ENCODE results near the gene MEI1.
A peak's percentile ranks its signal among the peaks of the same experiment; 100 is the strongest.
"Not testable (repeated sequence)": the region's sequence is repeated elsewhere in the genome, so short reads cannot be mapped to it uniquely, and the experiment has no call there.

The MEI1 gene

DNA sequence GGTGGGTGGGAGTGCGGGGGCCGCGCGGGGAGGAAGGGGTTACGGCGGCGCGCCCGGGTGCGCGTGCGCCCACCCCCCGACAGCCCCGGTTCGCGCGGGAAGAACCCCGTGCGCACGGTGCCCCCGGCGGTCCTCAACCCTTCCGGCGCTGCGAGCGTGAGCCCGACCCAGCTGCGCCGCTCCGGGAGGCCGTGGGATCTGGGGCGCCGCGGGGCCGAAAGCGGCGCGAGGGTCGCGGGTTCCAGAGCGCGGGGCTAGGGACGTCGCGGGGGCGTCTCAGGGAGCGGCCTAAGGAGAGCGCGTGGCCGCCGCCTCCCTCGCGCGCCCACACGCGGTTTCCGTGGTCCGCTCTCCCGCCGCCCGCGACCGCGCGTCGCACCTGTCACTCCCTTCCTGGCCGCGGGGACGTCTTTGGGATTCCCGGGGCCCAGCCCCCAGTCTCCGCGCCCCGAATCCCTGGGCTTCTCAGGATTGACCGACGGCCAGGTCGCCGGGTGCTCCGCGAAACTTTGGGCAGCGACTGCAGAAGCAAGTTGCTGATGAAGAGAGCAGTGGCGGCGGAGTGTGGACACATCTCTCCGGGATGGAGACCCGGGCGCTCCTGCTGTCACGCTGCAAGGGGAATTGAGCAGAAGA is 134.2 kb downstream of the MEI1 start:
- no peak for TF ChIP-seq ZNF274 (IDR thresholded peaks at IDR 0.05; ENCODE audit: low read depth, low read length)
- peak overlapping the region; percentile 80 for H3K4me3 ChIP-seq (ENCODE audit: low read length)

DNA sequence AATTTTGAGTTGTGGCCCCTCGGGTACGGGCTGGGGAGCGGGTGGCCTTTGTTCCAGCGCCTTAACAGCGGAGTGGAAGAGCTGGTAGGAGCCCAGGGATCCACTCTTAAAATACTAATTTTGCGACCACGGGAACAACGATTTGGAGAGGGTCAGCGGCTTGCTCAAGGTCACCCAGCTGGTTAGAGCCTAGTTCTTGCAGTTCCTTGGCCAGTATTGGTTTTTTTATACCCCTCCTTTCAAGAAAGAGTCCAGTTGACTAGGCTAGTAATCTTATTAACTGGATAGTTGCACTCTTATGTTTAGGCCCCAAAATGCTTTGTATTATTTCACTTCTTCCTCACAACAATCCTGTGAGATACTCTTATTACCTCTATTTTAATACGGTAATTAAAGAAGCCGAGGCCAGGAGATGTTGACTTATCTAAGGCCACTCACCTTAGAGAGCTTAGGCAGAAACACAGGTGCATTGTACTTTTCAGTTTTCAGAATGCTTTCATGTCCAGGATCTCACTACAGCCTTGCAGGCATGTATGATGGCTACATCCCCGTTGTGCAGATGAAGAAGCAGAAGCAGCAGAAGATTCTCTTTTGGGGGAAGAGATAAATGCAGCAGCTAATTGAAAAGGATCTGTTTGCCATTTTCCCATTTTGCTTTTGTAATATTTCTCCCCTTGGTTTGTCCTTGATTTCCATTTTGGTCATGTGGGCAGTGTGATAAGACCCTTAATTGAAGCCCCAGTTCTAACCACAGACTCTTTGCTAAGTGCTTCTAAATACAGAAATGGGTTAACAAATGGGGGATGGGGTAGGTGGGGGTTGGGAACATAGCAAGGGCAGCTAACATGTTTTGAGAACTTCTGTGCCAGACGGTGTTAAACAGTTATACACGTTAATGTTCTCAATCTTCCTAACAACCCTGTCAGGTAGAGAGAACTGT is 135.0 kb downstream of the MEI1 start:
- peak overlapping the region; percentile 80 for H3K4me3 ChIP-seq (ENCODE audit: low read length)
- no peak for TF ChIP-seq ZNF274 (IDR thresholded peaks at IDR 0.05; ENCODE audit: low read depth, low read length)

DNA sequence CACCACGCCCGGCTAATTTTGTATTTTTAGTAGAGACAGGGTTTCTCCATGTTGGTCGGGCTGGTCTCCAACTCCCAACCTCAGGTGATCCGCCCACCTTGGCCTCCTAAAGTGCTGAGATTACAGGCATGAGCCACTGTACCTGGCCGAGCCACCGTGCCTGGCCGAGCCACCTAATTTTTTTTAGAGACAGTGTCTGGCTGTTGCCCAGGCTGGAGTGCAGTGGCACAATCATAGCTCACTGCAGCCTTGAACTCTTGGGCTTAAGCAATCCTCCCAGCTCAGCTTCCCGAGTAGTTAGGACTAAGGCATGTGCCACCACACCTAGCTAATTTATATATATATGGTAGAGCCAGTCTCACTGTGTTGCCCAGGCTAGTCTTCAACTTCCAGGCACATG is 136.2 kb downstream of the MEI1 start:
- not testable (repeated sequence) for H3K4me3 ChIP-seq (ENCODE audit: low read length)

DNA sequence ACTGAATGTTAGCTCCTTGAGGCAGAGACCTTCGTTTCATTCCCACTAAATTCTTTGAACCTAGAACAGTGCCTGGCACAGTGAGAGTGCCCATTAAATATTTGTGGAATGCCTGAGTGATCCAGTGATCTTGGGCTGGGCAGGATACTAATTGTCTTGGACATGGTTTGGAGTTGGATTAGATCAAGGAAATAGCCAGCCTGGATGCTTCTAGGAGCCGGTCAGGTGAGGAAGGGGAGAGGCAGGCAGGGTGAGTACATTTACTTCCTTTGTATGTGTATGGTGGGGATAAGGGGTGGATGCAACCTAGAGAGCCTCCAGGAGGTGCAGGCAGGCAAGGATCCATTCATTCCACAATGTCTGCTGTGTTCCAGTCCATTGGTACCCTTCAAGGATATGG is 137.2 kb downstream of the MEI1 start:
- H3K4me3 ChIP-seq (ENCODE audit: low read length): no peak overlapping the region
- TF ChIP-seq ZNF274 (IDR thresholded peaks at IDR 0.05; ENCODE audit: low read depth, low read length): no peak

DNA sequence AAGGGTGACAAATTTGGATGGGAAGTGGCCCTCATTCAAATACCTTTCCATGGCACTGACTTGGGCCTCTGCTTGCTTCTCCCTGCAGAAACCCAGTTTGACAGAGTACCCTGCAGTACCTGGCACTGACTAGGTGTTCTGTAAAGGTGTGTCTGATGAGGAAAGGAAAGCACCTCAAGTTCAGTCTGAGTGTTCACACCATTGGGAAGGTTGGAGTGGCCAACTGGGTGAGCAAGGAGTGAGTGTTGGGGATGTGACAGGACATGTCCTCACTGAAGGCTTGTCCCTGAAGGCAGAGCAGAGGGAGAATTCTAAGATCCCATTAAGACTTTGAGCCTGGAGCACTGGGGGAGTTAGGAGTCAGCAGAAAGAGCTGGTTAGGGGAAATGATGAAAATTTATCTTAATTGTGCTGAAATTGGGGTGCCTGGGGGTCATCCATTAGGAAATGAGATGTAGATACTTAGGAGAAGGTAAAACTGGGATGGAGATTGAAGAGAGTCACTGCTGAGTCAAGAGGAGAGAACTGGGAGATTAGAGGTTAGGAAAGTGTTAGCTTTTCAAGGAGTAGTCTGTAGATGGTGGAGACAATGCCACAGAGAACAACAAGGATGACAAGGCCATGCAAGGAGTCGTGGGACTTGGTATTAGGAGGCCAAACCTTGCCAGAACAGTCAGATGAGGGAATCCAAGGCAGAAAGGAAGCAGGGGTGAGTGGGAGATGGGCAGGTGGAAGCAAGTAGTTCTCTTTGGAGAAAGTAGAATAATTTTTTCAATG is 139.7 kb downstream of the MEI1 start:
- no peak overlapping the region for H3K4me3 ChIP-seq (ENCODE audit: low read length)
- TF ChIP-seq ZNF274 (IDR thresholded peaks at IDR 0.05; ENCODE audit: low read depth, low read length): no peak

DNA sequence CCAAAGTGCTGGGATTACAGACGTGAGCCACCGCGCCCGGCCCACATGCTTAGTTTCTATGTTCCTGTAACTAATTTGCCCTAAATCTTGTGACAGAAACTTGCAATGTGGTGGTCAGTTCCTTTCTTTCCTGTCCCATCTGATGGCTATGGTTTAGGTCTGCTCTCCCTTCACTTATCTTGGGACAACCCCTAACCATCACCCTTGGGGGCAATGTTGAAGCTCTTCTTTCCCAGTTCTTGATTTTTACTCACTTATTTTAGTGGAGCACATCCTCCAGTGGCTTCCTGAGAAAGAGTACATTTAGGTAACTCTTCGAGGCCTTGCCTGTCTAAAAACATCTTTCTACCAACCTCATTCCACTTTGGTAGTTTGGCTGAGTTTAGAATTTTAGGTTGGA is 140.9 kb downstream of the MEI1 start:
- H3K4me3 ChIP-seq (ENCODE audit: low read length): no peak overlapping the region
- no peak for TF ChIP-seq ZNF274 (IDR thresholded peaks at IDR 0.05; ENCODE audit: low read depth, low read length)

DNA sequence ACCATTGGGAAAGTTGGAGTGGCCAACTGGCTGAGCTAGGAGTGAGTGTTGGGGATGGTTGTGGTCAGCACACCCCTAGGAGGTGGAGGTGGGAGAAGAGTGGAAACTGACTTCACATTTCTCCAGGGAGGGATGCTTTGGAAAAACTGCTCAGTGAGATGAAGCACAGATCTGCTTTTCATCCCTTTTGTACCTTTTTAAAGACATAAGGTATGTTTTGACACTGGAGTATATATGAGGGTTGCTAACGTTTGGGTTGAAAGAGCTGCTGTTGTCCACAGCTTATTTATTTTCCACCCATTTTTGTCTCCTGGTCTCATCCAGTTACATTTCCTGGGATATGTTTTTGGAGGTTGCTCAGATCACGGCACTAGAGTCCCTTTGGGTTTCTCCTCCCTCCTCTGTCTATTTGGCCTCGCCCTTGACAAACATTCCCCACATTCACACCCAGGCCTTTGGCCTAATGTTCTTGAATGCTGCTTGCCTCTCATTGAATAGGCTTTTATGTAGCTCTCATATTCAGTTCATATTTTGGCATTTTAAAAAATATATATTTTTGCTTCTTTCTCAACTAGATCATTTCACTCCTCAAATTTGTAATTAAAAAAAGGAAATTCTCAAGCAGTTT is 141.9 kb downstream of the MEI1 start:
- no peak overlapping the region for H3K4me3 ChIP-seq (ENCODE audit: low read length)
- TF ChIP-seq ZNF274 (IDR thresholded peaks at IDR 0.05; ENCODE audit: low read depth, low read length): no peak

DNA sequence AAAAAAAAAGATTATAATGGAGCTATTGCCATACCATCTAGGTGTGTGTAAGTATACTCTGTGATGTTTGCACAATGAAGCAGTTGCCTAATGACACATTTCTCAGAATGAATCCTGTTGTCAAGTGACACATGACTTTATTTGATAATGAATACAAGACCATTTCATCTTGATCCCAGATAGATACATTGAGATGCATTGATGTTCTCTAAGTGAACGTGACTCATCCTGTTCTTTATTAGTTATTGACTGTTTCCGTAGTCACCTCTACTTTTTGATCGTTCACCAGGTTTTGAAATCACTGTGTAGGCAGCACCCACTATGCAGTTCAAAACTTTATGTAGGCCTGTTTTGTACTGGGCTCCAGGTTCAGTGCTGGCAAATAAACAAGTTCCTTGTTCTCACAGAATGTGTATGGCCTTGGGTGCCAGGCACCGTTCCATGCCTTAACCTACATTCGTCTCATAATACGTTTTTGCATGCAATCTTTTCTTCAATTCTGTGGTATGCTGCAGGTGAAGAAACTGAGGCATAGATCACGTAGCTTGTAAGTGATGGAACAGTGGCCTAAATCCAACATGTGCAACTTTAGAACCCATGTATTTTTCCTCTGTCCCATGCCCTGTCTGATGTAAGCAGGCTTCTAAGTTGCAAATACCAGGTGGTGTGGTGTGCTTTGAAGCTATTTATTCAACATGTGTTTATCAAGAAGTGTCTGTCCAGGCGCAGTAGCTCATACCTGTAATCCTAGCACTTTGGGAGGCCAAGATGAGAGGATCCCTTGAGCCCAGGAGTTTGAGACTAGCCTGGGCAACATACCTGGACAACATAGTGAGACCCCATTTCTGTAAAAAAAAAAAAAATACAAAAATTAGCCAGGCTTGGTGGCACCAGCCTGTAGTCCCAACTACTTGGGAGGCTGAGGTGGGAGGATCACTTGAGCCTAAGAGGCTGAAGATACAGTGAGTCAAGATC is 144.0 kb downstream of the MEI1 start:
- no peak overlapping the region for H3K4me3 ChIP-seq (ENCODE audit: low read length)
- no peak for TF ChIP-seq ZNF274 (IDR thresholded peaks at IDR 0.05; ENCODE audit: low read depth, low read length)

DNA sequence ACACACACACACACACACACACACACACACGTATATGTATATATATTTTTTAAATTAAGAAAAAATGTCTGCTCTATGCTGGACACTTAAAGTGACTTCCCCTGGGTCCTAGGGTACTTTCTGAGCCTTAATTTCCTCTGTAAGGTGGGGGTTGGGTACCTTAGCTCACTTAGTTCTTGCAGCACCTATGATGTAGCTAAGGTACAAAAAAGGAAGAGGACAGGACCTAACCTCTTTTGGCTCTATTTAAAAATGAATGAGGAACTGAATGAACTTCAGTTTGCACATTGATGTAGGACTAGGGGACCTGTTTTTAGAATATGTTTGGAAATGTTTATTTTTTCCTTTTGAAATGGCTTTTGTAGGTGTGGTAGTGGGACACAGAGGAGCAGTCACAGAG is 144.7 kb downstream of the MEI1 start:
- no peak overlapping the region for H3K4me3 ChIP-seq (ENCODE audit: low read length)
- TF ChIP-seq ZNF274 (IDR thresholded peaks at IDR 0.05; ENCODE audit: low read depth, low read length): no peak

DNA sequence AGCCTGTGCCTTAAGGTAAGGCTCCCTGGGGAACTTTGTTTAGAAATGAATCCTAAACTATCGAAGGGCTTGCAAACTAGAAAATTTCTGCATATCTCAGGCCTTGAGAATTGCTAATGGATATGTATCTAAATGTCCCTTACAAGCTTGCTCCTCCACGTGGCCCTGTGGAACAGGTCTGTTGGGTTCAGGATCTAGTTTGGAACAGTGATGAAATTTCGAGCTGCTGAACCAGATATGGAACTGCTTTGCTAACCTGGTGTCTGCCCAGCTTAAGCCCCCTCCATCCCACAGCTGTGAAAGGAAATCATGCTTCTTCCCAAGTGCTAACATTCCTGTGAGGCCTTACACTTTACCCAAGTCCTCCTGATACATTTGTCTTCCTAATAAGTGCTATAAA is 145.2 kb downstream of the MEI1 start:
- no peak for TF ChIP-seq ZNF274 (IDR thresholded peaks at IDR 0.05; ENCODE audit: low read depth, low read length)
- H3K4me3 ChIP-seq (ENCODE audit: low read length): no peak overlapping the region

DNA sequence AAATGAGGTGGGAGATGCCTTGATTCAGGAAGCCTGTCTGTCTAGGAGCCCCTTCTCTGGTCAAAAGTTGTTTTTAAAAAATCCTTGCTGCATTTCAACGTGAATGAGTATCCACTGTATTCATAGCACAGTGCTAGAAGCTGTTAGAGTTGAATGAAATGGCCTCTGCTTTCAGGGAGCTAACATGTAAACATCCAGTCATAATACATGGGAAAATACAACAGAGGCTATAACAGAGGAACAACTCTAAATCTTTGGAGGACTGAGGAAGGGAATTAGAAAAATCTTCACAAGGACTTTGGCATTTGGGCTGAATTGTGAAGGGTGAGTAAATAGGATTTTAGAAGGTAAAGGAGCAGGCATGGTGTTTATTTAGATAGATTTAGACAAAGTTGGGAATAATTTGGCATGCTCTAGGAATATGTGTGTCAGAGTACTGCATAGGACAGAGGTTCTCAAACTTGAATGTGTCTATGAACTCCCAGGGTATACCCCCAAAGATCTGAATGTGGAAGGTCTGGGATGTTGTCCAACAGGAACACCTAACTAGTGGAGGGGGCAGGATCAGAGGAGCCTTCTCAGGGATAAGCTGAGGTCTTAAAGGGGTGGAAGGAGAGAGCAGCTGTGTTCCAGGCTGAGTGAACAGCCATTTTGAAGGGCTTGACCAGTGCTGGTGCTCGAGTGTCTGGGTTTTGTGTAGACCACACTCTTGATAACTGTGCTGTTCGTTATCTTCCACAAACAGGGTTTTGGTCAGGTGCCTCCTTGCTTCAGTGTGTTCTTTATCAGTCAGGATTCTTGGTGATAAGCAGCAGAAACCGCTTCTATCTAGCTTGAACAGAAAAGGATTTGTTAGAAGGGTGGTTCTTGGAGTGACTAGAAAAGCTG is 146.3 kb downstream of the MEI1 start:
- H3K4me3 ChIP-seq (ENCODE audit: low read length): no peak overlapping the region
- no peak for TF ChIP-seq ZNF274 (IDR thresholded peaks at IDR 0.05; ENCODE audit: low read depth, low read length)

DNA sequence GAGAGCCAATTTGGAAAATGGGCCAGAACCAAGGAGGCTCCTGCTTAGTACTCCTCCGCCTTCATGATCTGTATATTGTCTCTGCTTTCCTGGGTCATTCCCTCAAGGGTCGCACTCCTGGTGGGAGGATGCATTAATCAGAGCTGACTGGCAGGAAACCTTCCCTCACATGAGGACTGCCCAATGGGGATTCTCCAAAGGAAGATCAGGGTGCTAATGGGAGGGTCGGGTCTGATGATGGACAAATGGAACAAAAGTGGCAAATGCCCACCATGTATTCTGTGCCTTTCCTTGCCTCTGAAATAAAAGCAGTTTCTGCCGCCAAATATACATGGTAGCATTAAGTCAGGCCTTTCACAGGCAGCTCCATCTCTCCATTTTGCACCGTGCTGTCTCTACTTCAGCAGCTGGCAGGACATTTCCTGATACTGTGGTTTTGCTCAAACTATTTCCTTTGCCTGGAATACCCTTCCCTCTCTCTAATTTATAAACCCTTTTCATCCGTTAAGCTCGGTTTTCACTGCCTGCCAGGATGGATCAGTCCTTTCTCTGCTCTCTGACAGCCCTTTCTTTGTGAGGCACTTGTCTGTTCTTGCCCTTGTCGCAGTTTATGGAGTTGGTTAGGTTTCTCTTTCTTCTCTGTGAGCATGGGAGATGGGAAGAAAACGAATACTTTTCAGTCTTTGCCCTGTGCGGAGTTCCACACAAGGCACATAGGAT is 147.1 kb downstream of the MEI1 start:
- no peak for TF ChIP-seq ZNF274 (IDR thresholded peaks at IDR 0.05; ENCODE audit: low read depth, low read length)
- no peak overlapping the region for H3K4me3 ChIP-seq (ENCODE audit: low read length)

Data from GM08714 (cell line).